Activated T-helper 1 cell treated with anti-CD3 and anti-CD28 coated beads, Interleukin-2, amount 50 U/mL, for 16 hours (primary cell): Measurements from ENCODE around the gene TBCD.

Source experiments
- DNase-seq, 2 donors: peaks; one replicate each; pipeline ENCODE4 v3.0.0-alpha.2; 2020; ENCODE audit warnings: low read depth in 1 of 2, low spot score in 1 of 2

TBCD gene

DNA sequence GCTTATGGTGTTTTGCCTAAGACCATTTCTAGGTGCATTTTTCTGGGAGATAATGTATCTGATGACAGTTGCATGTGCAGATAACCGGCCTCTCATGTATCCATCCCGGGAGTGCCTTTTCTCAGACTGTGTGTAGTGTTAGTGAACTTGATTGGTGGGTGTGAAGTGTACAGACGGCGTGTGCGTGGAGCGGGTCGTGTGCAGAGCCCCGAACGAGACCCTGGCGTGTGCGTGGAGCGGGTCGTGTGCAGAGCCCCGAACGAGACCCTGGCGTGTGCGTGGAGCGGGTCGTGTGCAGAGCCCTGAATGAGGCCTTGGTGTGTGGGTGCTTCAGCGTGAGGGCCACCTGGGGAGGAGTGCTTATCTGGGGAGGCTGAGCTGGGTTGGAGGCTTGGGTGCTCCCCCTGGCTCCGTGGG lies 116.9 kb downstream of the TBCD start:
- DNase-seq: no peak

DNA sequence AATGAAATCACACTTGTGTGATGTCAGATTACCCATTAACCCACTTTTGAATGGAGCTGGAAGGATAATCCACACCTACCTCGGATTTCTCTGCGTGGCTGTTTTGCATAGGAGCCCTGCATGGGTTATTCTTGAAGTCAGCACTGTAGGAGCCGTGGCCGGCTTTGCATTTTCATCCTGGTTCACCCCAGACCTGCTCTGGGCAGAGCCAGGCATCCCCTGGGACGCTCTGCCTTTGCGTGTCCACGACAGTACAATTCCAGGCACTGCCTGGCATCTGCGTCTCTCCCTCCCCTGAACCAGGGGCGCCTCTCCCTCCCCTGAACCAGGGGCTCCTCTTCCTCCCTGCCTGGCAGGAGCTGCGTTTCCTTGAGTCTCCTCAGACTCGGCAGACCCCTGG lies 117.7 kb downstream of the TBCD start:
- DNase-seq: no peak

GRCh38 chr17:82870091-82870491 lies 118.2 kb downstream of the TBCD start:
- DNase-seq: no peak

GRCh38 chr17:82870541-82870940 lies 118.7 kb downstream of the TBCD start:
- DNase-seq: no peak

- no peak for DNase-seq
Measured at GRCh38 chr17:82871056-82871775, 119.4 kb downstream of the TBCD start.

DNA sequence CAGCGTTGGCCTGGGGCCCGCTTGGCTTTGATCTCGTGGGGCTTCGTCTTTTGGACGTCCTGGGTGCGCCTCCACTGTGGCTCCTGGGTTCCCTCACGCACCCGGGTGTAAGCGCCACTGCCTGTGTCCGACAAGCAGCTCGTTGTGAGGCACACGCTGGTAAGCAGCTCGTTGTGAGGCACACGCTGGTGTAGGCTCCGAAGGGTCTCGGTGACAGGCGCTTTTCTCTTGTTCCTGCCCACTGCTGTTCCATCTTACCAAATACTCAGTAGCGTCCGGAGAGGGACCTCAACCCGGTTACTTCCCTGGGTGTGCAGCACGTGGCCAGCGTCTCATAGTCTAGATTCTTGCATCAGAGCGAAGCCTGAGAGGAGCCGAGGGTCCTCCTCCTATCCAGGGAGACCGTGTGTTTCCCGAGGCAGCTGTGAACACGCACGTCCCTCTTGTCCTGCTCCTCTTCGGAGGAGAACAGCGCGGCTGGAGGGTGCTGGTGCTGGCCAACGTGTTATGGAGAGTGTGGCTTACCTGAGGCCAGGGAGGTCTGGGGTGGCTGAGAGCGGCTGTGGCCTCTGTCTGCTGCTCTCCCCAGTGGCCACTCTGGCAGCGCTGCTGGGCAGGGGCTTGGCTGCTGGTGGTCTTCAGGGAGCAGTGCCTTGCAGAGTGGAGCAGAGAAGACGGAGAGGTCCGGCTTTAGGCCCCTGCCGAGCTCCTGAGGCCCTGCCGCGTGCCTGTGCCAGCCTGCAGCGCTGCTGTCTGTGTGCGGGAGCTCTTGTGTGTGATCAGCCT lies 120.1 kb downstream of the TBCD start:
- DNase-seq: no peak

DNA sequence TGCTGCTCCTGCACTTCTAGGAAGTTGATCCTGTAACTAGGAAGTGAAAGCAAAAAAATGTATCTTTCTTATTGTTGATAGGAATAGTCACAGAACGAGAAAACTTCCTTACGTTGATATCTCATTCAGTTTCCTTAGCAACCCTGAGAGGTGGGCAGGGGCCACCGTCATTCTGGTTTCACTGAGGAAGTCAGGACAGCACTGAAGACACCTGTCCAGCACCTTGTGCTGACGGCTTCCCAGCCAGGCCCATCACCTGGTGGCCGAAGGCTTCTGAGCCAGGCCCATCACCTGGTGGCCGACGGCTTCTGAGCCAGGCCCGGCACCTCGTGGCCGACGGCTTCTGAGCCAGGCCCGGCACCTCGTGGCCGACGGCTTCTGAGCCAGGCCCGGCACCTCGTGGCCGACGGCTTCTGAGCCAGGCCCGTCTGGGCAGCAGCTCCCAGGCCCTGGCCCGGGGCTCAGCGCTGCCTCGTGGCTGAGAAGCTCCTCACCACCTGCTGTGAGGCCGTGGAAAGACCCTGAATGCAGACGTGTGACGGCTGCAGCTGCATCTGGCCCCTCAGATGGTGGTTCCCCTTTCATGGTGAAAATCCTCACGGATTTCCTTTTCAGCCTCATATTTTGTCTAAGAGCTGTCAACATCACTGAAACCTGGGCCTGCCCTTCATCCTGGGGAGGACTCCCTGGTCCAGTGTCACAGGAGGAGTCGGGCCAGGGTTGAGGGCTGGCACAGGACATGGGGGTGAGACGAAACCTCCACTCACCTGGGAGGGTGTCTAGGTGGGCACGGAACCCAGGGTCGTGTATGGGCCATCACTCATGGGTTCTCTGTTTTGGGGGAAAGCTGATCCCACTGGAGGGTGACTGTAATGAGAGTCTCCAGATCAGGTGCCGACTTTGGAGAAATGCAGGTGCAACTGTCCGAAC lies 121.0 kb downstream of the TBCD start:
- DNase-seq: no peak

DNA sequence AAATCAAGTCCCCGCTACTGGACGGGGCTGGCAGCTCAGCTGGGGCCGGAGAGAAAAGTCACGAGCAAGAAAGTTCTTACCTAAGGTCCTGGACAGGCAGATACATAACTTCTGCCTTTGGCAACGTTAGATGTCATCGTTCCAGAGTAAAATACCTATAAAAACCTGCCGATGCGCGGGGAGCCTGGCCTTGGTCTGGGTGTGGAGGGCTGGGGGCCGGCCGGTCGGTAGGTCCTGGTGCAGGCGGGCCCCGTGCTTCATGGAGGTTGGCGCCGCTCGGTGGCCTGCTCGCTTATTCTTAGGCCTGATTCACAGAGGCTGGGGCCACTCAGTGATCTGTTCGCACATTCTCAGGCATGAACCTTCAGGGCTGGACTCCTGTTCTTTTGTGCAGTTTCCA lies 121.7 kb downstream of the TBCD start:
- no peak for DNase-seq

DNA sequence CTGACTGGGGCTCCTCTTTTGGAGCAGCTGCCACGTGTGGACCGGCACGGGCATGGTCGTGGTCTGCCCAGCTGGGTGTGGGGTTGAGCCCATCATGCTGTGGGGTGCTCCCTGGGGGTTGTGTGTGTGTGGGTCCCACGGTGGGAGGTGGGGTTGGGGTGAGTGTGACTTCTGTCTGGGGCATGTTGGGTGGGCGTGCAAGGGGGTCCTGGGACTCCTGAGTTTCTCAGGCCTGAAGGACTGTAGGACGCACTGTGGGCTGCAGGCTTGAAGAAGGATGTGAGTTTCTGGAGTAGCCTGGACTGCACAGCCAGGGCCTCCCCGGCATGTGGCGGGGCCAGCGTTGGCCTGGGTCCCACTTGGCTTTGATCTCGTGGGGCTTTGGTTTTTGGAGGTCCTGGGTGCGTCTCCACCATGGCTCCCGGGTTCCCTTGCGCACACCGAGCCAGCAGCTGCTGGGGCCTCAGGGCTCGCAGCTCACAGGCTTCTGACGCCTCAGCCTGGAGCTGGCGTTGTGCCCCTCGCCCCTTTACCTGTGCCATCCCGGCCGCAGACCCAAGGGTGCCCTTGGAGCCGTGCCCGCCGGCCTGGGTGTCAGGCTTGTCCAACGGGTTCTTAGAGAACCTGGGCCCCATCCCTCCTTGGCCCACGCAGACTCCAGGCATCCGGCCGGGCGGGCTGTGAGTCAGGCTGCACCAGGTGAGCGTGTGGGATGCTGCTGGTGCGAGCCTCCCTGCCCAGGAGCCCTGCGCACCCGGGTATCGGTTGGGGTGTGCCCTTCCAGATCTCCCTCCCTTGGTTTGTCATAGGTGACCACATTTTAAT lies 122.4 kb downstream of the TBCD start:
- DNase-seq: no peak

- no peak for DNase-seq
Measured at GRCh38 chr17:82875407-82875856, 123.6 kb downstream of the TBCD start.

GRCh38 chr17:82876149-82876548 lies 124.3 kb downstream of the TBCD start:
- no peak for DNase-seq

GRCh38 chr17:82876602-82877379 lies 124.9 kb downstream of the TBCD start:
- DNase-seq: no peak

- no peak for DNase-seq
Measured at GRCh38 chr17:82878527-82878926, 126.7 kb downstream of the TBCD start.

DNA sequence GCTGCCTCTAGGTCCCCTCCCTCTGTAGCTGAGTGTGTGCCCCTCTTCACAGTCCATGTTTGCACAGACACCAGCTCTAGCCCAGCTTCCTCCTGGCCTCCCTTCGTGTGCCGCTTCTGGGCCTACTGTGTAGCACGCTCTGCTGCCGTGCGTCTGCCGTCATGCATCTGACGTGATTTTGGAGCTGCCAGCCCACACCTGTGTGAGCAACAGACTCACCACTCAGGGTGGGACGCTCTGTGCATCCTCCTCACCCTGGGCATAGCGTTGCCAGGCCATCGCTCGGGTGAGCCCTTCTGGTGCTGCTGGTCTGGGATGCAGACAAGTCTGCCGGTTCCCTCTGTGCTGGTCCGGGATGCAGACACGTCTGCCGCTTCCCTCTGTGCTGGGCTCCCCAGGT lies 127.4 kb downstream of the TBCD start:
- no peak for DNase-seq

- no peak for DNase-seq
Measured at GRCh38 chr17:82880620-82881323, 128.9 kb downstream of the TBCD start.

DNA sequence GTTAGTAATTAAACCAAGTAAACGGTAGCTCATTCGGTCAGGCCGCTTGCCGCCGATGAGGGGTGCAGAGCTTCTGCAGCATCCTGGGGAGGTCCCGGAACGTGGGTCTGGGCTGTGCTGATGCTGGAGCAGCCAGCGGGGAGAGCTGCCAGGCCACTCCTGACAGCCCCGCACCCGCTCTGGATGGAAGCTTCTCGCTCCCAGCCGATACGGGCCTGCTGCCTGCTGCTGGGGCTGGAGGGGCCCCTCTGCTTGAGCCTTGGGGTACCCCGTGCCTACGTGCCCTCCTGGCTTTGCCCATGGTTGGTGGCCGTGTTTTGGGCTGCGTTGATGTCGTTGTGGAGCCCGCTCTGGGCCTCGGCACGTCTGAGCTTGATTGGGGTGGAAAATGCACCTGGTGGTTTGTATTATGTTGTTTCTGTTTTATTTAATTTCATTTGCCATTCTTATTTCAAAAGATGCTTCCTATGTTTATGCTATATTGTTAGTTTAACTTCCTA lies 129.5 kb downstream of the TBCD start:
- DNase-seq: no peak

DNA sequence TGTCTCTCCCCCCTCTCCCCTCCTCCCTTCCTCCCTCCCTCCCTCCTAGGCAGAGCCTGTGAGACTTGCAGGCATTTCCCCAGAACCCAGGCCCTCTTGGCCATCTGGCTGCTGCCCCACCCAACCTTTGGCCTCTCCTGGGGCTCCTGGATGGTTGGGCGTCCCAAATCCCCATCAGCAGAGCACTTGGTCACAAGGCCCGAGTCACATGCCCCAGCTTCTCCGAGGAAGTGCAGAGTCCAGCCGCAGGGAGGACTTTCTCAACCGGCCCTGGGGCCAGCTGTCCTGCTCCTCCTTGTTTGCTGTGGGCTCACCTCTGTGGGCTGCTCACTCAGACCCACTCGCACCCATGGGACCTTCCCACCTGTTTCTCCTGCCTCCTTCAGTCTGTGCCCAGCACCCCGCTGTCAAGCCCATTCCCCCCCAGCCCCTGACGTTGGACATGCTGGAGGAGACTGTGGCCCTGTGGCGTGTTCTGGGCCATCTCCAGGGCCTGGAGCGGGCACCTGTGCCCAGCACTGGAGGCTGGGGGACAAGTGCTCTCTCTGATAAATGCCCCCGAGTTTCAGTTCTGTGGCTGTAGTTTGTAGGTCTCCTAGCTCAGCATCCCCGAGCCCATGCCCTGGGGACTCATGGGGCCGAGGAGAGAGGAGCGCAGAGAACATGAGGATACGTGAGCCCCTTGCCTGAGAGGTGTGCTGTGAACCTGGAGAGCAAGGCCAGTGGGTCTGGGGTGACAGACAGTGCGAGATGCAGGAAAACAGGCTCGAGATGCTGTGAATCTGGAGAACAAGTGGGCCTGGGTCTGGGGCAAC lies 130.2 kb downstream of the TBCD start:
- no peak for DNase-seq

DNA sequence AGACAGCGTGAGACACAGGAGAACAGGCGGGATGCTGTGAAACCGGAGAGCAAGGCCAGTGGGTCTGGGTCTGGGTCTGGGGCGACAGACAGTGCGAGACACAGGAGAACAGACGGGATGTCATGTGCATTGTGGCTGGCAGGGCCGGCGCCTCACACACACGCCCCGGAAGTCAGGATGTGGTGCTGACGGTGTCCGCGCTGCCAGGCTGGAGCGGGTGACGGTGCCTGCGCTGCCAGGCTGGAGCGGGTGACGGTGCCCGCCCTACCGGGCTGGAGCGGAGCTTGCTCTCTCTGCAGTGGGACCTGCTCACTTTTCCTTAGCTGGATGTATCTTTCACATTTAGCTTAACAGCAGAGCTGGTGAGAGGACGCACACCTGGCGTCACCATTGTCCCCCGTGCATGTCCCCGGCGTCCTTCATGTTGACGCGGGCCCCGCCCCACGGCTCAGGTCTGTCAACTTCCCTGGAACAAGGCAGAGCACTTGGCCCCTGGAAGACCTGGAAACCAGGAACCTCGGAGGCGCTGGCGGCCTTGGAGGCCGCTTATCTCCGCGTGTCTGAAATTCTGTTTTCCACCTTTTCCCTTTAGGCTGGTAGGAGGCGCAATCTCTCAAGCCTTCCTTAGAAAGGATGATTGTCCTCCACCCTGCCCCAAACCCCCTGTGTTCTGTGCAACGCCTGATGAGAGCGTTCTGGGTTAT lies 131.0 kb downstream of the TBCD start:
- peak; percentile 56 to 64 for DNase-seq
